Measurements from ENCODE around the gene CCDC192.

CCDC192 gene

GRCh38 chr5:127959152-127959764 lies 256.1 kb downstream of the CCDC192 start (continued):
- TF ChIP-seq ZNF148 (tag by site-specific recombination; IDR thresholded peaks at IDR 0.05; ENCODE audit: borderline replicate concordance) (no peak), TCF7L2 (IDR thresholded peaks at IDR 0.05; ENCODE audit: borderline replicate concordance, low read depth, low read length) (no peak), ZNF843 (tag by site-specific recombination; IDR thresholded peaks at IDR 0.05) (peak; percentile 42; the same call in 1 of the 2 replicates), ZNF311 (tag by site-specific recombination; IDR thresholded peaks at IDR 0.05; ENCODE audit: borderline replicate concordance) (no peak), PRDM1 (tag by site-specific recombination; IDR thresholded peaks at IDR 0.05) (0 out of 2 replicates have a peak, but pooled peaks have one; percentile 40), ZNF292 (tag by site-specific recombination; IDR thresholded peaks at IDR 0.05; ENCODE audit: borderline replicate concordance, low read depth) (no peak), ZNF302 (tag by site-specific recombination; IDR thresholded peaks at IDR 0.05; ENCODE audit: low read depth) (no peak)

- no peaks in the 10 kb centered on the region for H3K9me3 ChIP-seq (ENCODE audit: control insufficient read depth, insufficient read depth, low read depth, low read length)
- H3K4me1 ChIP-seq (ENCODE audit: control insufficient read depth, insufficient read depth, low read length) = peaks cover 23% of the 10 kb centered on the region
- no peak for TF ChIP-seq ZNF654 (tag by site-specific recombination; IDR thresholded peaks at IDR 0.05; ENCODE audit: low read depth)
- TF ChIP-seq SCRT2 (tag by site-specific recombination; IDR thresholded peaks at IDR 0.05) = peak; percentile 72
- no peak for TF ChIP-seq INSM2 (tag by site-specific recombination; IDR thresholded peaks at IDR 0.05)
- no peak for TF ChIP-seq ZBTB8A (tag by site-specific recombination; IDR thresholded peaks at IDR 0.05)
- no peak for TF ChIP-seq REST (tag by site-specific recombination; IDR thresholded peaks at IDR 0.05)
- TF ChIP-seq SCRT1 (tag by site-specific recombination; IDR thresholded peaks at IDR 0.05; ENCODE audit: borderline replicate concordance) = peak; percentile 47; the same call in 1 of the 2 replicates
- TF ChIP-seq HIC1 (tag by site-specific recombination; IDR thresholded peaks at IDR 0.05) = no peak
- TF ChIP-seq ZNF501 (tag by site-specific recombination; IDR thresholded peaks at IDR 0.05) = no peak
- no peak for TF ChIP-seq ZNF645 (tag by site-specific recombination; IDR thresholded peaks at IDR 0.05)
- ChIA-PET CTCF (no interaction called here), POLR2A (no interaction called here)
- H3K36me3 ChIP-seq (ENCODE audit: control insufficient read depth in 2 of 2, insufficient read depth in 1 of 2, low read length in 2 of 2) = no peaks in the 10 kb centered on the region
- no peak overlapping the region for H3K27ac ChIP-seq (ENCODE audit: extremely low read depth, low read depth, low read length)
- H3K4me3 ChIP-seq (ENCODE audit: low read depth, low read length) = no peak overlapping the region
Measured at GRCh38 chr5:127960270-127960691, 257.1 kb downstream of the CCDC192 start.
